ENCODE results near the gene RNF224.

GRCh38 chr9:137227054-137227852 lies at the start of gene RNF224:
- TF ChIP-seq CTCF (IDR thresholded peaks at IDR 0.05; ENCODE audit: insufficient read depth, low read depth, low read length) (peak; percentile 61), EZH2 (IDR thresholded peaks at IDR 0.05; ENCODE audit: insufficient read depth, low read length) (no peak)
